H9 (cell line): ENCODE data around the gene PRSS56. TPM values are rescaled to one million over a fixed set of nuclear protein-coding genes. Genes with fewer than 3 reads are reported as not detected.

Source experiments
- DNase-seq: peaks from one replicate; pipeline ENCODE4 v3.0.0-alpha.2; 2017
- H2AFZ ChIP-seq: one replicate; pipeline ENCODE4 v1.6.1; 2013; ENCODE audit warnings: mild to moderate bottlenecking, low read length, control low read depth, moderate library complexity
- H2AK5ac ChIP-seq: 2 replicates; pipeline ENCODE4 v1.6.1; 2013; ENCODE audit warnings: low read length, control low read depth, mixed read lengths; ENCODE audit not compliant: insufficient read length
- H2BK120ac ChIP-seq: one replicate; pipeline ENCODE4 v1.6.1; 2013; ENCODE audit warnings: low read depth, mild to moderate bottlenecking, low read length, control low read depth, inconsistent platforms; ENCODE audit not compliant: poor library complexity, severe bottlenecking
- H2BK12ac ChIP-seq: 2 replicates; pipeline ENCODE4 v1.6.1; 2013; ENCODE audit warnings: low read length, control low read depth, mixed read lengths, low read depth; ENCODE audit not compliant: insufficient read length
- H2BK15ac ChIP-seq: 2 replicates; pipeline ENCODE4 v1.6.1; 2013; ENCODE audit warnings: low read depth, low read length, control low read depth
- H2BK20ac ChIP-seq: one replicate; pipeline ENCODE4 v1.6.1; 2013; ENCODE audit warnings: low read depth, mild to moderate bottlenecking, low read length, control low read depth, inconsistent platforms; ENCODE audit not compliant: poor library complexity, severe bottlenecking
- H2BK5ac ChIP-seq: 2 replicates; pipeline ENCODE4 v1.6.1; 2013; ENCODE audit warnings: low read length, control low read depth, mixed read lengths; ENCODE audit not compliant: insufficient read length
- H3K14ac ChIP-seq: 2 replicates; pipeline ENCODE4 v1.6.1; 2013; ENCODE audit warnings: low read length, control low read depth; ENCODE audit not compliant: insufficient read depth
- H3K18ac ChIP-seq: 2 replicates; pipeline ENCODE4 v1.6.1; 2013; ENCODE audit warnings: low read depth, mild to moderate bottlenecking, mixed read lengths, low read length, control low read depth; ENCODE audit not compliant: insufficient read length
- H3K23ac ChIP-seq: 2 replicates; pipeline ENCODE4 v1.6.1; 2013; ENCODE audit warnings: low read length, control low read depth, mixed read lengths, low read depth; ENCODE audit not compliant: insufficient read length
- H3K23me2 ChIP-seq: 2 replicates; pipeline ENCODE4 v1.6.1; 2013; ENCODE audit warnings: low read depth, mild to moderate bottlenecking, mixed read lengths, low read length, control low read depth; ENCODE audit not compliant: insufficient read length, poor library complexity, severe bottlenecking
- H3K27ac ChIP-seq: 2 replicates; pipeline ENCODE4 v1.5.1; 2013; ENCODE audit warnings: low read length, control low read depth, mixed read lengths, low read depth; ENCODE audit not compliant: insufficient read length
- H3K27me3 ChIP-seq: 2 replicates; pipeline ENCODE4 v1.6.1; 2013; ENCODE audit warnings: low read length, control low read depth, inconsistent platforms; ENCODE audit not compliant: insufficient read depth
- H3K4ac ChIP-seq: 2 replicates; pipeline ENCODE4 v1.6.1; 2013; ENCODE audit warnings: low read depth, mild to moderate bottlenecking, control low read depth, inconsistent platforms, low read length, moderate library complexity
- H3K4me1 ChIP-seq: 2 replicates; pipeline ENCODE4 v1.6.1; 2013; ENCODE audit warnings: low read length, control low read depth, inconsistent platforms; ENCODE audit not compliant: insufficient read depth
- H3K4me2 ChIP-seq: 2 replicates; pipeline ENCODE4 v1.6.1; 2013; ENCODE audit warnings: low read length, control low read depth, mixed read lengths; ENCODE audit not compliant: insufficient read length, insufficient read depth
- H3K56ac ChIP-seq: 2 replicates; pipeline ENCODE4 v1.6.1; 2013; ENCODE audit warnings: low read depth, mild to moderate bottlenecking, mixed read lengths, low read length, control low read depth; ENCODE audit not compliant: insufficient read length
- H3K79me1 ChIP-seq: 2 replicates; pipeline ENCODE4 v1.6.1; 2013; ENCODE audit warnings: low read depth, mild to moderate bottlenecking, moderate library complexity, low read length, control low read depth, inconsistent platforms; ENCODE audit not compliant: insufficient read depth, poor library complexity, severe bottlenecking
- H3K79me2 ChIP-seq: 2 replicates; pipeline ENCODE4 v1.6.1; 2013; ENCODE audit warnings: low read length, control low read depth, inconsistent platforms; ENCODE audit not compliant: insufficient read depth
- H3K9ac ChIP-seq: 2 replicates; pipeline ENCODE4 v1.6.1; 2013; ENCODE audit warnings: low read length, control low read depth, mixed read lengths; ENCODE audit not compliant: insufficient read length; ENCODE audit errors: extremely low read depth
- H3K9me3 ChIP-seq: one replicate; pipeline ENCODE4 v1.6.1; 2013; ENCODE audit warnings: low read depth, low read length, inconsistent platforms; ENCODE audit not compliant: control insufficient read depth
- H3T11ph ChIP-seq: one replicate; pipeline ENCODE4 v1.6.1; 2013; ENCODE audit warnings: mild to moderate bottlenecking, low read length, control low read depth, inconsistent platforms
- H4K20me1 ChIP-seq: one replicate; pipeline ENCODE4 v1.6.1; 2013; ENCODE audit not compliant: control insufficient read depth, insufficient read length, insufficient read depth
- H4K5ac ChIP-seq: 2 replicates; pipeline ENCODE4 v1.6.1; 2013; ENCODE audit warnings: low read depth, mild to moderate bottlenecking, mixed read lengths, low read length, control low read depth; ENCODE audit not compliant: insufficient read length
- H4K8ac ChIP-seq: replicated peaks from 2 replicates; pipeline ENCODE4 v1.6.1; 2013; ENCODE audit warnings: low read length, control low read depth, mixed read lengths, low read depth; ENCODE audit not compliant: insufficient read length
- H4K91ac ChIP-seq: 2 replicates; pipeline ENCODE4 v1.6.1; 2013; ENCODE audit warnings: low read depth, mild to moderate bottlenecking, moderate library complexity, mixed read lengths, low read length, control low read depth; ENCODE audit not compliant: insufficient read length
- H3K27ac Mint-ChIP-seq, 3 experiments: 2 replicates in 2 of 3; 3 replicates in 1 of 3; pipeline ENCODE4 v1.8.0; 2020 to 2021; ENCODE audit warnings: mixed read lengths in 3 of 3, mild to moderate bottlenecking in 1 of 3, moderate library complexity in 1 of 3
- H3K27me3 Mint-ChIP-seq: 2 replicates; pipeline ENCODE4 v1.8.0; 2021; ENCODE audit warnings: low read depth, mild to moderate bottlenecking, moderate library complexity, mixed read lengths
- H3K36me3 Mint-ChIP-seq, 3 experiments: 2 replicates in 2 of 3; 3 replicates in 1 of 3; pipeline ENCODE4 v1.8.0; 2020 to 2021; ENCODE audit warnings: low read depth in 3 of 3, mixed read lengths in 3 of 3; ENCODE audit not compliant: insufficient read depth in 1 of 3
- H3K4me1 Mint-ChIP-seq, 2 experiments: 2 replicates each; pipeline ENCODE4 v1.8.0; 2020; ENCODE audit warnings: mixed read lengths in 2 of 2
- H3K4me3 Mint-ChIP-seq, 2 experiments: 2 replicates in 1 of 2; 3 replicates in 1 of 2; pipeline ENCODE4 v1.8.0; 2020 to 2021; ENCODE audit warnings: mild to moderate bottlenecking in 2 of 2, mixed read lengths in 2 of 2, moderate library complexity in 1 of 2
- H3K9me3 Mint-ChIP-seq, 2 experiments: 2 replicates in 1 of 2; 3 replicates in 1 of 2; pipeline ENCODE4 v1.8.0; 2020; ENCODE audit warnings: mild to moderate bottlenecking in 2 of 2, mixed read lengths in 2 of 2, moderate library complexity in 1 of 2
- WGBS: extraction: QIAGEN DNeasy Blood & Tissue Kit; methylation state at CpG from one replicate; pipeline ENCODE4 v1.1.7; 2013; ENCODE audit warnings: missing lambda C conversion rate, low lambda C conversion rate, mixed read lengths; ENCODE audit not compliant: insufficient read length; ENCODE audit errors: extremely low coverage; 5-methylcytosine and 5-hydroxymethylcytosine counted together
- total RNA-seq: library from RNA; stranded (reverse); gene quantifications from 2 replicates; pipeline ENCODE4 v1.2.1, GENCODE V29; 2021
- TF ChIP-seq, protein P1 (sequence below): fragments of 200-600 bp; sonication (generic); conservative IDR thresholded peaks from 3 replicates; pipeline ENCODE4 v1.8.0; 2021; ENCODE audit warnings: antibody characterized with exemption, mild to moderate bottlenecking

The PRSS56 gene
- total RNA-seq, 1 experiment from 2014 or later: not detected

DNA sequence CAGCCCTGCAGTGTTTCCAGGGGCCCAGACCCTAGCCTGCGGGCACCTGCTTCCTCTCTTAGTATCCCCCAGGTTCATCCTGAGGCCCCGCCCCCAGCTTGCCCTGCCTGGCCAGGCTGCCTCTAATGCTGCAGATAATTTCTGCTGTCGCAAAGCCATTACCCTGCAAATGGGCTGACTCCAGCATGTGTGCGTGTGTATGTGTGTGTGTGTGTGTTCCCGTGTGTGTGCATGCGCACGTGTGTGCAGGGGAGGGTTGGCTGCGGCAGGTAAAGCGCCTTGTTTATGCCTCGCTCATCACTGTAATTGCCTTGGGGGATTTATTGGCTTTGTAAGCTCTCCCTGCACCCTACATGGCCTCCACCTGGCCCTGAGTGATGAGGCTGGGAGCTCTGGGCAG is 7.6 kb upstream of the PRSS56 start:
- H2BK15ac ChIP-seq: no peak overlapping the region
- no peak overlapping the region for H2AFZ ChIP-seq
- no peak overlapping the region for H2BK5ac ChIP-seq
- H4K8ac ChIP-seq: no peak overlapping the region
- H3K36me3 Mint-ChIP-seq: no peaks in the 10 kb centered on the region
- no peaks in the 10 kb centered on the region for H3K23me2 ChIP-seq
- no peak overlapping the region for H2AK5ac ChIP-seq
- H3K9ac ChIP-seq: no peak overlapping the region
- H3K9me3 Mint-ChIP-seq: peaks cover 0 to 2% of the 10 kb centered on the region in 2 experiments; a peak in 2 of 5 replicates
- H4K5ac ChIP-seq: no peak overlapping the region
- H3K79me2 ChIP-seq: no peaks in the 10 kb centered on the region
- no peak overlapping the region for H3K56ac ChIP-seq
- H3K4me2 ChIP-seq: no peak overlapping the region
- no peak overlapping the region for H3K14ac ChIP-seq
- H3K4me3 Mint-ChIP-seq: no peak overlapping the region
- no peak overlapping the region for H3K27ac Mint-ChIP-seq
- peaks cover 14% of the 10 kb centered on the region for H3K27me3 Mint-ChIP-seq
- H3K23ac ChIP-seq: no peak overlapping the region
- no peak overlapping the region for H4K91ac ChIP-seq
- no peaks in the 10 kb centered on the region for H3K27me3 ChIP-seq
- H3K27ac ChIP-seq: no peak overlapping the region
- H3T11ph ChIP-seq: no peak overlapping the region
- H2BK120ac ChIP-seq: no peak overlapping the region
- TF ChIP-seq, protein P1, sequence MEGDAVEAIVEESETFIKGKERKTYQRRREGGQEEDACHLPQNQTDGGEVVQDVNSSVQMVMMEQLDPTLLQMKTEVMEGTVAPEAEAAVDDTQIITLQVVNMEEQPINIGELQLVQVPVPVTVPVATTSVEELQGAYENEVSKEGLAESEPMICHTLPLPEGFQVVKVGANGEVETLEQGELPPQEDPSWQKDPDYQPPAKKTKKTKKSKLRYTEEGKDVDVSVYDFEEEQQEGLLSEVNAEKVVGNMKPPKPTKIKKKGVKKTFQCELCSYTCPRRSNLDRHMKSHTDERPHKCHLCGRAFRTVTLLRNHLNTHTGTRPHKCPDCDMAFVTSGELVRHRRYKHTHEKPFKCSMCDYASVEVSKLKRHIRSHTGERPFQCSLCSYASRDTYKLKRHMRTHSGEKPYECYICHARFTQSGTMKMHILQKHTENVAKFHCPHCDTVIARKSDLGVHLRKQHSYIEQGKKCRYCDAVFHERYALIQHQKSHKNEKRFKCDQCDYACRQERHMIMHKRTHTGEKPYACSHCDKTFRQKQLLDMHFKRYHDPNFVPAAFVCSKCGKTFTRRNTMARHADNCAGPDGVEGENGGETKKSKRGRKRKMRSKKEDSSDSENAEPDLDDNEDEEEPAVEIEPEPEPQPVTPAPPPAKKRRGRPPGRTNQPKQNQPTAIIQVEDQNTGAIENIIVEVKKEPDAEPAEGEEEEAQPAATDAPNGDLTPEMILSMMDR: no peak
- H3K4me1 Mint-ChIP-seq: peaks cover 13 to 37% of the 10 kb centered on the region in 2 experiments
- no peak for DNase-seq
- no peak overlapping the region for H3K18ac ChIP-seq
- H2BK20ac ChIP-seq: no peak overlapping the region
- H3K79me1 ChIP-seq: no peaks in the 10 kb centered on the region
- H3K4ac ChIP-seq: no peak overlapping the region
- no peaks in the 10 kb centered on the region for H3K9me3 ChIP-seq
- no CpG with 5 or more reads among the region's 10 CpGs for WGBS
- no peaks in the 10 kb centered on the region for H3K4me1 ChIP-seq
- H2BK12ac ChIP-seq: no peak overlapping the region
- no peaks in the 10 kb centered on the region for H4K20me1 ChIP-seq
